Mesendoderm (in vitro differentiated cells): ENCODE results near the gene APOBEC3A.

Source experiments
- DNase-seq: peaks from one replicate; pipeline ENCODE4 v3.0.0; 2013
- H2AK5ac ChIP-seq: 2 replicates; pipeline ENCODE4 v1.6.1; 2013; ENCODE audit warnings: low read length, inconsistent platforms
- H2BK120ac ChIP-seq: 2 replicates; pipeline ENCODE4 v1.6.1; 2013; ENCODE audit warnings: low read depth, mild to moderate bottlenecking, low read length, moderate library complexity, mixed read lengths
- H2BK15ac ChIP-seq: replicated peaks from 2 replicates; pipeline ENCODE4 v1.6.1; 2013; ENCODE audit warnings: low read depth, mild to moderate bottlenecking, moderate library complexity
- H2BK5ac ChIP-seq: 2 replicates; pipeline ENCODE4 v1.6.1; 2013; ENCODE audit warnings: low read length, inconsistent platforms
- H3K18ac ChIP-seq: 2 replicates; pipeline ENCODE4 v1.6.1; 2013; ENCODE audit warnings: mild to moderate bottlenecking, low read length, mixed read lengths
- H3K23ac ChIP-seq: one replicate; pipeline ENCODE4 v1.6.1; 2013; ENCODE audit warnings: low read length
- H3K27ac ChIP-seq: 2 replicates; pipeline ENCODE4 v1.5.1; 2013; ENCODE audit warnings: low read depth, mild to moderate bottlenecking, inconsistent platforms, low read length, moderate library complexity
- H3K27me3 ChIP-seq: 2 replicates; pipeline ENCODE4 v1.6.1; 2013; ENCODE audit warnings: low read length, control low read depth, mild to moderate bottlenecking, inconsistent platforms; ENCODE audit not compliant: insufficient read depth, poor library complexity
- H3K36me3 ChIP-seq: 2 replicates; pipeline ENCODE4 v1.6.1; 2013; ENCODE audit warnings: low read length, inconsistent platforms; ENCODE audit not compliant: control insufficient read depth, insufficient read depth
- H3K4ac ChIP-seq: one replicate; pipeline ENCODE4 v1.6.1; 2013; ENCODE audit warnings: low read depth, mild to moderate bottlenecking, low read length, moderate library complexity
- H3K4me1 ChIP-seq: 2 replicates; pipeline ENCODE4 v1.6.1; 2013; ENCODE audit warnings: low read depth, low read length, inconsistent platforms; ENCODE audit not compliant: control insufficient read depth
- H3K4me2 ChIP-seq: 2 replicates; pipeline ENCODE4 v1.6.1; 2013; ENCODE audit warnings: low read length
- H3K4me3 ChIP-seq: 2 replicates; pipeline ENCODE4 v1.5.1; 2013; ENCODE audit warnings: mild to moderate bottlenecking, low read length
- H3K56ac ChIP-seq: one replicate; pipeline ENCODE4 v1.6.1; 2013; ENCODE audit warnings: low read length
- H3K79me1 ChIP-seq: 2 replicates; pipeline ENCODE4 v1.6.1; 2013; ENCODE audit warnings: low read length, inconsistent platforms
- H3K79me2 ChIP-seq: 2 replicates; pipeline ENCODE4 v1.6.1; 2013; ENCODE audit warnings: mild to moderate bottlenecking, low read length; ENCODE audit not compliant: control insufficient read depth, insufficient read depth
- H3K9ac ChIP-seq: 2 replicates; pipeline ENCODE4 v1.6.1; 2013; ENCODE audit warnings: low read length, inconsistent platforms
- H4K5ac ChIP-seq: one replicate; pipeline ENCODE4 v1.6.1; 2013; ENCODE audit warnings: low read length
- H4K8ac ChIP-seq: one replicate; pipeline ENCODE4 v1.6.1; 2013; ENCODE audit warnings: low read depth, mild to moderate bottlenecking, control low read depth, low read length, moderate library complexity
- WGBS: extraction: QIAGEN DNeasy Blood & Tissue Kit; methylation state at CpG from one replicate; pipeline ENCODE4 v1.1.7; 2013; ENCODE audit warnings: low lambda C conversion rate, missing lambda C conversion rate; ENCODE audit not compliant: insufficient coverage; ENCODE audit errors: extremely low coverage; 5-methylcytosine and 5-hydroxymethylcytosine counted together

APOBEC3A gene

GRCh38 chr22:38930512-38930911 lies 26.9 kb upstream of the APOBEC3A start:
- H3K4me3 ChIP-seq = no peak overlapping the region
- H2BK120ac ChIP-seq = no peak overlapping the region
- no peaks in the 10 kb centered on the region for H3K79me1 ChIP-seq
- H3K9ac ChIP-seq = no peak overlapping the region
- no peak overlapping the region for H2AK5ac ChIP-seq
- H2BK5ac ChIP-seq = no peak overlapping the region
- H2BK15ac ChIP-seq = no peak overlapping the region
- H3K79me2 ChIP-seq = no peaks in the 10 kb centered on the region
- H3K27me3 ChIP-seq = no peaks in the 10 kb centered on the region
- no CpG with 5 or more reads among the region's 3 CpGs for WGBS
- no peak for DNase-seq
- H3K4ac ChIP-seq = no peak overlapping the region
- no peak overlapping the region for H3K18ac ChIP-seq
- no peak overlapping the region for H3K23ac ChIP-seq
- no peak overlapping the region for H4K8ac ChIP-seq
- H3K4me2 ChIP-seq = no peak overlapping the region
- H3K4me1 ChIP-seq = peaks cover 2% of the 10 kb centered on the region
- no peaks in the 10 kb centered on the region for H3K36me3 ChIP-seq
- no peak overlapping the region for H3K27ac ChIP-seq
- H4K5ac ChIP-seq = no peak overlapping the region
- H3K56ac ChIP-seq = no peak overlapping the region

GRCh38 chr22:38935023-38935422 lies 22.4 kb upstream of the APOBEC3A start:
- WGBS = no CpG with 5 or more reads among the region's 8 CpGs
- no peak overlapping the region for H4K8ac ChIP-seq
- no peak overlapping the region for H2AK5ac ChIP-seq
- no peak for DNase-seq
- no peak overlapping the region for H2BK5ac ChIP-seq
- H3K27me3 ChIP-seq = no peaks in the 10 kb centered on the region
- H3K36me3 ChIP-seq = no peaks in the 10 kb centered on the region
- no peaks in the 10 kb centered on the region for H3K79me1 ChIP-seq
- no peak overlapping the region for H3K4me2 ChIP-seq
- H3K23ac ChIP-seq = no peak overlapping the region
- no peak overlapping the region for H3K4me3 ChIP-seq
- no peak overlapping the region for H3K18ac ChIP-seq
- H3K56ac ChIP-seq = no peak overlapping the region
- no peak overlapping the region for H3K27ac ChIP-seq
- no peak overlapping the region for H2BK15ac ChIP-seq
- H3K79me2 ChIP-seq = no peaks in the 10 kb centered on the region
- H3K4me1 ChIP-seq = no peaks in the 10 kb centered on the region
- H3K4ac ChIP-seq = no peak overlapping the region
- no peak overlapping the region for H4K5ac ChIP-seq
- H2BK120ac ChIP-seq = no peak overlapping the region
- no peak overlapping the region for H3K9ac ChIP-seq

- Histone ChIP-seq H3K56ac (no peak overlapping the region), H2BK5ac (no peak overlapping the region), H2BK15ac (no peak overlapping the region), H3K27ac (no peak overlapping the region), H3K36me3 (no peaks in the 10 kb centered on the region), H4K8ac (no peak overlapping the region), H2AK5ac (no peak overlapping the region), H3K18ac (no peak overlapping the region), H3K79me2 (no peaks in the 10 kb centered on the region), H4K5ac (no peak overlapping the region), H3K79me1 (no peaks in the 10 kb centered on the region), H2BK120ac (no peak overlapping the region), H3K4me3 (no peak overlapping the region), H3K23ac (no peak overlapping the region), H3K4me1 (no peaks in the 10 kb centered on the region), H3K9ac (no peak overlapping the region), H3K4me2 (no peak overlapping the region), H3K27me3 (no peaks in the 10 kb centered on the region), H3K4ac (no peak overlapping the region)
- no CpG with 5 or more reads among the region's 13 CpGs for WGBS
- DNase-seq = no peak
These were observed 21.8 kb upstream of the APOBEC3A start for GRCh38 chr22:38935616-38936015.

GRCh38 chr22:38936562-38936961 lies 20.8 kb upstream of the APOBEC3A start:
- H2AK5ac ChIP-seq = no peak overlapping the region
- H2BK120ac ChIP-seq = no peak overlapping the region
- no peak overlapping the region for H3K4me3 ChIP-seq
- H3K9ac ChIP-seq = no peak overlapping the region
- no peak overlapping the region for H4K5ac ChIP-seq
- no peak for DNase-seq
- no peak overlapping the region for H2BK15ac ChIP-seq
- no CpG with 5 or more reads among the region's 17 CpGs for WGBS
- no peak overlapping the region for H3K4ac ChIP-seq
- no peaks in the 10 kb centered on the region for H3K79me1 ChIP-seq
- H3K4me2 ChIP-seq = no peak overlapping the region
- no peak overlapping the region for H3K27ac ChIP-seq
- H2BK5ac ChIP-seq = no peak overlapping the region
- no peaks in the 10 kb centered on the region for H3K27me3 ChIP-seq
- H4K8ac ChIP-seq = no peak overlapping the region
- no peak overlapping the region for H3K18ac ChIP-seq
- H3K36me3 ChIP-seq = no peaks in the 10 kb centered on the region
- no peak overlapping the region for H3K23ac ChIP-seq
- H3K79me2 ChIP-seq = no peaks in the 10 kb centered on the region
- no peaks in the 10 kb centered on the region for H3K4me1 ChIP-seq
- H3K56ac ChIP-seq = peak overlapping the region; percentile 34

DNA sequence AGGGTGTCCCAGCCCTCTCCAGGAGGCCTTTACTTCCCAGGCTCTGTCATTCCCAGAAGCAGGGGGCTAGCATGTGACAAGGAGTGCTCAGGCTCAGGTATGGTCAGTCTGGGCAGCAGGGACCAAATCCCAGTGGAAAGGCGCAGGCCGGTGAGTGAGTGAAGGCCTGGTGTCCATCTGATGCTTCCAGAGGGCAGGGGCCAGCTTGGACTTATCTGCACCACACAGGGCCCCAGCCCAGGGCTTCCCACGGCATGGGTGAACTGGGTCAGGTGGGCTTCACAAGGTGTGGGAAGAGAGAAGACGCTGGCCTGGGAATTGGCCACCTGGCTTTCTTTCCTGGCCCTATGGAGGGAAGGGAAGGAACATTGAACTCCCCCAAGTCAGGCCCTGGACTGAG lies 20.4 kb upstream of the APOBEC3A start:
- Histone ChIP-seq H3K4me2 (no peak overlapping the region), H2BK120ac (no peak overlapping the region), H2AK5ac (no peak overlapping the region), H3K36me3 (no peaks in the 10 kb centered on the region), H3K4me1 (no peaks in the 10 kb centered on the region), H3K4me3 (no peak overlapping the region), H3K9ac (no peak overlapping the region), H2BK15ac (no peak overlapping the region), H4K5ac (no peak overlapping the region), H3K79me2 (no peaks in the 10 kb centered on the region), H3K27ac (no peak overlapping the region), H3K18ac (no peak overlapping the region), H3K4ac (no peak overlapping the region), H3K27me3 (no peaks in the 10 kb centered on the region), H4K8ac (no peak overlapping the region), H2BK5ac (no peak overlapping the region), H3K56ac (no peak overlapping the region), H3K23ac (no peak overlapping the region), H3K79me1 (no peaks in the 10 kb centered on the region)
- no CpG with 5 or more reads among the region's 4 CpGs for WGBS
- no peak for DNase-seq

DNA sequence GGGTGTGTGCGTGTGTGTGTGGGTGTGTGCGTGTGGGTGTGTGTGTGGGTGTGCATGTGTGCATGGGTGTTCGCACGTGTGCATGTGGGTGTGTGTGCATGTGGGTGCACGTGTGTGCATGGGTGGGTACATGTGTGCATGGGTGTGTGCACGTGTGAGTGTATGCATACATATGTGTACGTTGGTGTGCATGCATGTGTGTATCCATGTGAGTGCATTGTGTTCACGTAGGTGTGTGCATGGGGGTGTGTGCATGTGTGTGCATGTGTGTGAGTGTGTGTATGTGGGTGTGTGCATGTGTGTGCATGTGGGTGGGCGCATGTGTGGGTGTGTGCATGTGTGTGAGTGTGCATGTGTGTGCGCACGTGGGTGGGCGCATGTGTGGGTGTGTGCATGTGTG lies 19.9 kb upstream of the APOBEC3A start:
- no peaks in the 10 kb centered on the region for H3K36me3 ChIP-seq
- no peaks in the 10 kb centered on the region for H3K79me1 ChIP-seq
- no peak for DNase-seq
- H3K23ac ChIP-seq = no peak overlapping the region
- no peak overlapping the region for H2AK5ac ChIP-seq
- H3K4me1 ChIP-seq = no peaks in the 10 kb centered on the region
- no peak overlapping the region for H2BK120ac ChIP-seq
- H3K18ac ChIP-seq = no peak overlapping the region
- no CpG with 5 or more reads among the region's 12 CpGs for WGBS
- H3K9ac ChIP-seq = no peak overlapping the region
- H2BK15ac ChIP-seq = no peak overlapping the region
- H3K4me2 ChIP-seq = no peak overlapping the region
- no peak overlapping the region for H3K27ac ChIP-seq
- H4K5ac ChIP-seq = no peak overlapping the region
- no peak overlapping the region for H3K56ac ChIP-seq
- no peaks in the 10 kb centered on the region for H3K79me2 ChIP-seq
- H3K4ac ChIP-seq = no peak overlapping the region
- no peak overlapping the region for H3K4me3 ChIP-seq
- no peak overlapping the region for H4K8ac ChIP-seq
- H2BK5ac ChIP-seq = no peak overlapping the region
- no peaks in the 10 kb centered on the region for H3K27me3 ChIP-seq
